HCT116 (cell line): ENCODE data around the gene EPHA1. TPM values are rescaled to one million over a fixed set of nuclear protein-coding genes. Genes with fewer than 3 reads are reported as not detected.

Experiments used
- ATAC-seq: fragments of 200-7000 bp; cut with Tn5 transposase; 2 replicates; pipeline ENCODE4 v1.9.1; 2020; ENCODE audit warnings: mild to moderate bottlenecking, moderate library complexity
- BruUV-seq: library from RNA; stranded (reverse); fragments of 400-500 nt; replicated peaks from 2 replicates; lab custom pipeline; 2021; lab: Mats Ljungman, UMichigan
- CTCF ChIA-PET: fragments of 300-600 bp; sonication (Branson Sonifier 250); formaldehyde crosslinking; loops from one replicate; lab custom pipeline; 2021; ENCODE audit warnings: antibody characterized with exemption; lab: Charles Lee
- POLR2A ChIA-PET: fragments of 300-600, 350-600 bp; sonication (Branson Sonifier 250); formaldehyde crosslinking; loops from one replicate; lab custom pipeline; 2021; ENCODE audit warnings: antibody characterized with exemption; lab: Charles Lee
- RAD21 ChIA-PET, 2 experiments: fragments of 300-600 bp; sonication (Branson Sonifier 250); formaldehyde crosslinking; loops; one replicate each; lab custom pipeline; 2023; ENCODE audit warnings: low total read pairs in 2 of 2; ENCODE audit not compliant: uncharacterized antibody in 2 of 2, unreplicated experiment in 2 of 2, low non-redundant PET in 1 of 2; lab: Charles Lee
- DNase-seq: peaks from one replicate; pipeline ENCODE4 v3.0.0-alpha.2; 2010; ENCODE audit warnings: low read depth, low spot score
- H2AFZ ChIP-seq: fragments of 200-600 bp; shearing (Covaris generic), sonication (generic); 2 replicates; pipeline ENCODE4 v1.6.1; 2017; ENCODE audit warnings: low read depth, mixed run types, mixed read lengths, antibody characterized with exemption, low read length; ENCODE audit not compliant: poor library complexity, severe bottlenecking
- H3K27ac ChIP-seq: 2 replicates; pipeline ENCODE4 v1.5.1; 2012; ENCODE audit warnings: low read depth, low read length
- H3K27me3 ChIP-seq: fragments of 200-600 bp; sonication (generic); 2 replicates; pipeline ENCODE4 v1.6.1; 2016; ENCODE audit warnings: mixed run types, low read length, mixed read lengths; ENCODE audit not compliant: insufficient read depth
- H3K36me3 ChIP-seq, 2 experiments: fragments of 200-500 bp in 1 of 2; fragments of 200-600 bp in 1 of 2; sonication (Bioruptor generic) in 1 of 2; sonication (generic) in 1 of 2; 2 replicates each; pipeline versions ENCODE4 v1.5.1 to v1.6.1; 2014 to 2016; ENCODE audit warnings: low read length in 2 of 2, inconsistent platforms in 1 of 2, mixed read lengths in 1 of 2, mixed run types in 1 of 2; ENCODE audit not compliant: insufficient read depth in 2 of 2, control insufficient read depth in 1 of 2
- H3K4me1 ChIP-seq, 2 experiments: fragments of 200-600 bp in 1 of 2; sonication (generic) in 1 of 2; 2 replicates each; pipeline versions ENCODE4 v1.5.1 to v1.6.1; 2012 to 2017; ENCODE audit warnings: low read length in 2 of 2, inconsistent platforms in 1 of 2, mild to moderate bottlenecking in 1 of 2, mixed read lengths in 1 of 2, mixed run types in 1 of 2, moderate library complexity in 1 of 2; ENCODE audit not compliant: insufficient read depth in 2 of 2, control insufficient read depth in 1 of 2
- H3K4me2 ChIP-seq: fragments of 200-600 bp; sonication (generic); 2 replicates; pipeline ENCODE4 v1.6.1; 2017; ENCODE audit warnings: mixed run types, low read length, mixed read lengths
- H3K4me3 ChIP-seq, 2 experiments: fragments of 200-600 bp in 1 of 2; sonication (generic) in 1 of 2; replicated peaks in 1 of 2; 2 replicates each; pipeline ENCODE4 v1.5.1; 2011 to 2016; ENCODE audit warnings: low read length in 2 of 2, control low read depth in 1 of 2, low read depth in 1 of 2, mild to moderate bottlenecking in 1 of 2, mixed read lengths in 1 of 2, mixed run types in 1 of 2
- H3K79me2 ChIP-seq: fragments of 200-600 bp; sonication (generic); 2 replicates; pipeline ENCODE4 v1.6.1; 2017; ENCODE audit warnings: mild to moderate bottlenecking, mixed run types, low read length, moderate library complexity, mixed read lengths; ENCODE audit not compliant: insufficient read depth
- H3K9ac ChIP-seq: fragments of 200-600 bp; sonication (generic); 2 replicates; pipeline ENCODE4 v1.6.1; 2016; ENCODE audit warnings: low read length, mixed read lengths
- H3K9me2 ChIP-seq: fragments of 200-600 bp; sonication (generic), shearing (Covaris generic); 2 replicates; pipeline ENCODE4 v1.6.1; 2017; ENCODE audit warnings: mixed run types, mild to moderate bottlenecking, moderate library complexity; ENCODE audit not compliant: insufficient read depth
- H3K9me3 ChIP-seq, 2 experiments: fragments of 200-500 bp in 1 of 2; fragments of 200-600 bp in 1 of 2; sonication (Bioruptor generic) in 1 of 2; sonication (generic) in 1 of 2; 2 replicates each; pipeline ENCODE4 v1.6.1; 2014 to 2017; ENCODE audit warnings: low read length in 2 of 2, mixed read lengths in 2 of 2, inconsistent platforms in 1 of 2, low read depth in 1 of 2, mild to moderate bottlenecking in 1 of 2, mixed run types in 1 of 2, moderate library complexity in 1 of 2; ENCODE audit not compliant: control insufficient read depth in 1 of 2, insufficient read depth in 1 of 2
- H4K20me1 ChIP-seq: fragments of 200-600 bp; sonication (generic), shearing (Covaris generic); 2 replicates; pipeline ENCODE4 v1.6.1; 2017; ENCODE audit warnings: mixed run types, mild to moderate bottlenecking, moderate library complexity; ENCODE audit not compliant: insufficient read depth
- CBX3 ChIP-seq: IDR thresholded peaks from 2 replicates; pipeline ENCODE4 v1.6.1; 2012; ENCODE audit warnings: low read depth
- CEBPB ChIP-seq: IDR thresholded peaks from 2 replicates; pipeline ENCODE4 v1.6.1; 2012; ENCODE audit warnings: low read depth
- EGR1 ChIP-seq: IDR thresholded peaks from 2 replicates; pipeline ENCODE4 v1.6.1; 2012; ENCODE audit warnings: low read depth
- EZH2 ChIP-seq: fragments of 200-600 bp; sonication (generic); IDR thresholded peaks from 2 replicates; pipeline ENCODE4 v1.6.1; 2017; ENCODE audit warnings: antibody characterized with exemption, mixed run types
- FOSL1 ChIP-seq: IDR thresholded peaks from 2 replicates; pipeline ENCODE4 v1.6.1; 2012; ENCODE audit warnings: low read depth
- JUND ChIP-seq: IDR thresholded peaks from 2 replicates; pipeline ENCODE4 v1.6.1; 2012
- POLR2A ChIP-seq: IDR thresholded peaks from 2 replicates; pipeline ENCODE4 v1.7.0; 2011; ENCODE audit warnings: borderline replicate concordance; ENCODE audit not compliant: insufficient read depth, insufficient read length; ENCODE audit errors: extremely low read depth
- POLR2AphosphoS5 ChIP-seq: IDR thresholded peaks from 2 replicates; pipeline ENCODE4 v1.6.1; 2011; ENCODE audit warnings: mild to moderate bottlenecking, low read depth, low read length, moderate library complexity
- RAD21 ChIP-seq: IDR thresholded peaks from 2 replicates; pipeline ENCODE4 v1.6.1; 2012; ENCODE audit warnings: low read depth, mild to moderate bottlenecking
- REST ChIP-seq: IDR thresholded peaks from 2 replicates; pipeline ENCODE4 v1.6.1; 2012; ENCODE audit warnings: low read depth
- SIN3A ChIP-seq: IDR thresholded peaks from 2 replicates; pipeline ENCODE4 v1.6.1; 2012; ENCODE audit warnings: low read depth
- SP1 ChIP-seq: IDR thresholded peaks from 2 replicates; pipeline ENCODE4 v1.6.1; 2012; ENCODE audit warnings: low read depth
- SRF ChIP-seq: IDR thresholded peaks from 2 replicates; pipeline ENCODE4 v1.6.1; 2012; ENCODE audit warnings: low read depth
- TCF7L2 ChIP-seq: IDR thresholded peaks from 2 replicates; pipeline ENCODE4 v1.7.0; 2011; ENCODE audit warnings: borderline replicate concordance, inconsistent platforms; ENCODE audit not compliant: insufficient read depth, insufficient read length; ENCODE audit errors: extremely low read depth
- ZFX ChIP-seq: fragments of 450-650 bp; IDR thresholded peaks from 2 replicates; pipeline ENCODE4 v1.6.1; 2017
- ZNF274 ChIP-seq: fragments of 200-500 bp; sonication (Bioruptor generic); IDR thresholded peaks from 2 replicates; pipeline ENCODE4 v1.6.1; 2014; ENCODE audit warnings: mild to moderate bottlenecking, low read depth, low read length, inconsistent platforms
- intact Hi-C: fragments of 100-400 bp; cut with micrococcal nuclease; formaldehyde crosslinking; loops from 2 replicates; pipeline ENCODE4 v1.10.0; 2022
- total RNA-seq: library from RNA; stranded (reverse); gene quantifications from one replicate; pipeline ENCODE4 v1.2.1, GENCODE V29; 2021; ENCODE audit not compliant: unreplicated experiment
- TF ChIP-seq, protein P1 (sequence below): IDR thresholded peaks from 2 replicates; pipeline ENCODE4 v1.6.1; 2012
- TF ChIP-seq, protein P2 (sequence below): IDR thresholded peaks from 2 replicates; pipeline ENCODE4 v1.6.1; 2012

The EPHA1 gene
- total RNA-seq, 1 experiment from 2014 or later: 29.9 TPM

- Histone ChIP-seq H3K4me3 (peak overlapping the region; percentile 73 to 93), H4K20me1 (no peaks in the 10 kb centered on the region), H3K9ac (peak overlapping the region; percentile 93), H3K36me3 (peaks cover 5 to 9% of the 10 kb centered on the region in 2 experiments; a peak in 2 of 4 replicates), H3K27ac (peak overlapping the region; percentile 96), H2AFZ (no peak overlapping the region), H3K4me2 (peak overlapping the region; percentile 98), H3K79me2 (peaks cover 46% of the 10 kb centered on the region), H3K27me3 (no peaks in the 10 kb centered on the region), H3K9me2 (no peaks in the 10 kb centered on the region), H3K4me1 (peaks cover 13 to 36% of the 10 kb centered on the region in 2 experiments), H3K9me3 (no peaks in the 10 kb centered on the region)
- POLR2A ChIA-PET: interaction anchor here (1.0 kb wide), 1 partner anchor 10 kb away, joined by 3 read pairs; no protein-coding TSS in a partner anchor
- BruUV-seq: no TSS peak
- RAD21 ChIA-PET: no interaction called here
- intact Hi-C loops: no loop called here
- TF ChIP-seq, protein P1, sequence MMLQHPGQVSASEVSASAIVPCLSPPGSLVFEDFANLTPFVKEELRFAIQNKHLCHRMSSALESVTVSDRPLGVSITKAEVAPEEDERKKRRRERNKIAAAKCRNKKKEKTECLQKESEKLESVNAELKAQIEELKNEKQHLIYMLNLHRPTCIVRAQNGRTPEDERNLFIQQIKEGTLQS: no peak
- TF ChIP-seq SRF: no peak
- TF ChIP-seq CEBPB: no peak
- TF ChIP-seq JUND: no peak
- TF ChIP-seq EZH2: no peak
- DNase-seq: peak; percentile 16
- ATAC-seq: no peak
- CTCF ChIA-PET: interaction anchor here (0.7 to 1.9 kb wide), 16 partner anchors 8 to 139 kb away, joined by 3 to 13 read pairs (median 4); partner anchors contain the start of genes CASP2, EPHA1 and GSTK1
Observed at GRCh38 chr7:143379611-143380259, 28.9 kb downstream of the EPHA1 start.

GRCh38 chr7:143376396-143376795 is 32.3 kb downstream of the EPHA1 start:
- ChIA-PET RAD21 (no interaction called here), POLR2A (no interaction called here), CTCF (no interaction called here)
- TF ChIP-seq SIN3A (no peak), EGR1 (no peak), ZFX (no peak), POLR2AphosphoS5 (no peak), JUND (no peak), TCF7L2 (no peak), RAD21 (no peak), REST (no peak), FOSL1 (no peak), SRF (no peak), CBX3 (no peak), POLR2A (no peak), SP1 (no peak), ZNF274 (no peak)
- TF ChIP-seq, protein P2, sequence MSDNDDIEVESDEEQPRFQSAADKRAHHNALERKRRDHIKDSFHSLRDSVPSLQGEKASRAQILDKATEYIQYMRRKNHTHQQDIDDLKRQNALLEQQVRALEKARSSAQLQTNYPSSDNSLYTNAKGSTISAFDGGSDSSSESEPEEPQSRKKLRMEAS: no peak
- H3K4me1 ChIP-seq: peaks cover 11 to 35% of the 10 kb centered on the region in 2 experiments
- DNase-seq (no peak), ATAC-seq (no peak)
- H3K27me3 ChIP-seq: no peaks in the 10 kb centered on the region
- H3K9ac ChIP-seq: no peak overlapping the region
- H3K9me2 ChIP-seq: no peaks in the 10 kb centered on the region
- BruUV-seq: no TSS peak
- intact Hi-C loops: no loop called here
- no peaks in the 10 kb centered on the region for H3K36me3 ChIP-seq
- no peak overlapping the region for H3K27ac ChIP-seq
- H3K4me3 ChIP-seq: no peak overlapping the region
- H3K9me3 ChIP-seq: no peaks in the 10 kb centered on the region
- H4K20me1 ChIP-seq: no peaks in the 10 kb centered on the region
- H3K4me2 ChIP-seq: no peak overlapping the region
- no peak overlapping the region for H2AFZ ChIP-seq
- peaks cover 12% of the 10 kb centered on the region; the same call in 1 of the 2 replicates for H3K79me2 ChIP-seq
